LoVo (cell line): Measurements from ENCODE around the gene ADAM23.

Source experiments
- DNase-seq: peaks from one replicate; pipeline ENCODE4 v3.0.0-alpha.2; 2016; ENCODE audit warnings: low spot score

ADAM23 gene

DNA sequence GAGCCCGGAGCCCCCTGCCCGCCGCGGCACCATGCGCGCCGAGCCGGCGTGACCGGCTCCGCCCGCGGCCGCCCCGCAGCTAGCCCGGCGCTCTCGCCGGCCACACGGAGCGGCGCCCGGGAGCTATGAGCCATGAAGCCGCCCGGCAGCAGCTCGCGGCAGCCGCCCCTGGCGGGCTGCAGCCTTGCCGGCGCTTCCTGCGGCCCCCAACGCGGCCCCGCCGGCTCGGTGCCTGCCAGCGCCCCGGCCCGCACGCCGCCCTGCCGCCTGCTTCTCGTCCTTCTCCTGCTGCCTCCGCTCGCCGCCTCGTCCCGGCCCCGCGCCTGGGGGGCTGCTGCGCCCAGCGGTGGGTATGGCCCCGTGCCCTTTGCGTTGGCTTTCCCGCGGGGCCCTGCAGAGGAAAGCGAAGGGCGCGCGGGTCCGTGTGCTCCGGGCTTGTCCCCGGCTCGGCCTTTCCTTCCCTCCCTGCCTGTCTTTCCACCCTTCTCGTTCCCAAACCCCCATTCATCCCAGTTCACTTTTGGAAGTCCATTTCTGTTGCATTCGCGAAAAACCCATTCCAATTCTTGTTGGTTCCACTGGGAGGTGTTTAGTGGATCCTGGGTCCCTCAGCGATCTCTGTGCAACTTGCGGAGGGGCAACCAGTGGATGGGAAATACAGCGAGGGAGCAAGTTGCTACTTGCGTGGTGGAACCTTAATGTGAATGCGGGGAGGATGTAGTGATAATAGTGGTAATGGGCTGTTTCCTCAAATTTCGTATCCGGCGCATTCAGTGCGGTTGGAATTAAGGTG is 599 bp downstream of the ADAM23 start:
- no peak for DNase-seq

DNA sequence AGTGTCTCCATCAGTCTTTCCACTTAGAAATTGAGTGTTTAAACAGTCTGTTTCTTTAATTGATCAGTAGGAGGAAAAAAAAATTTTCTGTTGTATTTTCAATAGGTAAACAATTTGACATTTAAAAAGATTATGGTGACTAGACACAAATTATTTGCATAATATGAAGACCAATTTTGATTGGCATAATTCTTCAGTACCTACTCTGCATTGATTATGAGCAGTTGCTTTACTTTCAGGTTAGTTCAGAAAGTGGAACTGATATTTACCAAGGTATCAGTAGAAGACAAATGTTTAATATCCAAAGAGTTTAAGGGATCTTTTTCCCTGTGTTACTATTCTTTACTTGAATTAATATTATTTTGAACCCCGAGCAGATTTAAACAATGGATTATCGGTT is 2.6 kb downstream of the ADAM23 start:
- DNase-seq, result no peak

DNA sequence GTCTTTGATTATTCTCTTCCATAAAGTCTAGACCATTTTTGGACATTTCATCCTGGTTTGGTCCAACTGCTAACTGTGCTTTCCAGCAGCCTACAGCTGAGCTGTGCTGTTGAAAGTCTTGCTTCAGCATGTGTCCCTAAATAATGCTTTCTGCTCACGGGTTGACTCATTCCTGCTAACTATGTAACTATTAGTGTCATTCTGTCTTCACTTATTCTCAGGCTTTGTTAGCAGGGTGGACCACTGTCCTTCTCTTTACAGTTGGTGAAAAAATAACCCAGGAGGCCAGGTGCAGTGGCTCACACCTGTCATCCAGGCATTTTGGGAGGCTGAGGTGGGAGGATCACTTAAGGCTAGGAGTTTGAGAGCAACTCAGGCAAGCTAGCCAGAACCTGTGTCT is 8.9 kb downstream of the ADAM23 start:
- DNase-seq, result no peak

DNA sequence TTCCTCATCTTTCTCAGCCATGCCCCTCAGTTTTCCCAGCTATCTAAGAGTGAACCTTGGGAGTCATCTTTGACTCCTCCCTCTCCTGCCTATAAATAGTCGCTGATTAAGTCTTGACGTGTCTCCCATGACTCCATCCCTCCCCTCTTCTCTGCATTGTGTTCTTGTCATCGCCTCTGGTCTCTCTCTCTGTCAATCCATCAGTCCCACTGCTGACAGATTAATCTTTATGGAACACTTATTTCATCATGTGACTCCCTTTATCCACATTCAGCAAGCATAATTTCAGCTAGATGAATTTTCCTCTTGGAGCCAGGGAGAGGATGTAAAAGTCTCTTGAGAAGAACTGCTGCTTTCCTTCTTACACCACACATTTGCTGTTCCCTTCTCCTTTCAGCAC is 9.4 kb downstream of the ADAM23 start:
- DNase-seq, result no peak

DNA sequence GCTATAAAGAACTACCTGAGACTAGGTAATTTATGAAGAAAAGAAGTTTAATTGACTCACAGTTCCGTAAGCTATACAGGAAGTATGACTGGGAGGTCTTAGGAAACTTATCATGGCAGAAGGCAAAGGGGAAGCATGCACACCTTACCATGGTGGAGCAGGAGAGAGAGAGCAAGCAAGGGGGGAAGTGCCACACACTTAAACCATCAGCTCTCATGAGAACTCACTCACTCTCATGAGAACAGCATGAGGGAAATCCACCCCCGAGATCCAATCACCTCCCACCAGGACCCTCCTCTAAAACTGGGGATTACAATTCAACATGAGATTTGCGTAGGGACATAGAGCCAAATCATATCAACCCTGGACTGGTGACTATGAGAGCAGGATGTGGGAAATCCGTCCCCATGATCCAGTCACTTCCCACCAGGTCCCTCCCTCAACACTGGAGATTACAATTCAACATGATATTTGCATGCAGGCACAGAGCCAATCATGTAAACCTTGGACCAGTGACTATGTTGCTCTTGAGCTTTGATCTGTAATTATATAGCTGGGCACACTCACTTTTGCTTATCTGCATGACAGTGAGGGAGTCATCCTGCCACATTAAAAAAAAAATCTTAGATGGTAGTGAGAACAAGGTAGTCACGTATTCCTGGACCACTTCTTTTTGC is 12.9 kb downstream of the ADAM23 start:
- no peak for DNase-seq

DNA sequence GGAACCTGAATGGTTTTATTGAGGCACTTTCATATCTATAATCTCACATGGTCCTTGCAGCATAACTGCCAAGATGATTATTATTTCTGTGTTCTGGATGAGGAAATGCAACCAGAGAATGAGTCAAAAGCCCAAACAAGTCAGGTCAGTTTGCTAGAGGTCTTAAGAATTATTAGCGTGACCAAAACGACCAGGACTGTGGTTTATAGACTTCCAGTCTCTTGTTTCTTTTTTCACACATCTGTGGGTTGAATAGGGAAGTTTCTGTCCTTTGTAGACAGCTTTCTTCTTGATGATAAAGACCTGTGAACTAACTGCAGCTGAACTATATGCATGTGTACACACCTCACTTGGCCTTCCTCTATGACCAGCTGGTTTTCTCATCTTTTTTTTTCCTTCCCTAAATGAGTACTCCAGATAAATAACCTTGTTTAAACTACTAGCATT is 13.9 kb downstream of the ADAM23 start:
- DNase-seq, result no peak

DNA sequence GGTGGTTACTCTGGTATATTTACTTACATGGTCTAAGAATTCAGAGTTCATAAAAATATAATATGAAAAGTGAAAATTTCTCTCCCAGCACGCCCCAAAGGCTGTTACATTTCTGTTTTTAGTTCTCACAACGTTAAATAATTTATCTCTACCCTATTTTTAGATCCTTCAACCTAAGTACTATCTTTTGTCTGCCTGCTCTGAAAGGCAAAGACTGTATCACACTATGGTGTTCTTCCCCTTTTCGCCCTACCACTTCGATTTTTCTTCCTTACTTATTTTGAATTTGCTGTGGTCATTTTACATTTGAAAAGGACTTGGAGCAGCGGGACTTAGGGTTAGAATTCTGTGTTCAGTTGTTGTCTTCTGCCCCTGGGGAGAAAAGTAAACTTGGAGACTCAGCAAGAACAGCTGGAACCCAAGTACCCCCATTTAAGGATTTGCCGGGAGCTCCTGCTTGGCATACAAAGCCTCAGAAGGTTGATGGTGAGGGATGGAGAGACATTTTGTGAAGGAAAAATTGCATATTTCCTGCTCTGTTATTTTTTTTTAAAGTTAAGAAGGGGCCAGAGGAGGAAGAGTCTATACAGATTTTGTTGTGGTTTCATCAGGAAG is 19.0 kb downstream of the ADAM23 start:
- no peak for DNase-seq

DNA sequence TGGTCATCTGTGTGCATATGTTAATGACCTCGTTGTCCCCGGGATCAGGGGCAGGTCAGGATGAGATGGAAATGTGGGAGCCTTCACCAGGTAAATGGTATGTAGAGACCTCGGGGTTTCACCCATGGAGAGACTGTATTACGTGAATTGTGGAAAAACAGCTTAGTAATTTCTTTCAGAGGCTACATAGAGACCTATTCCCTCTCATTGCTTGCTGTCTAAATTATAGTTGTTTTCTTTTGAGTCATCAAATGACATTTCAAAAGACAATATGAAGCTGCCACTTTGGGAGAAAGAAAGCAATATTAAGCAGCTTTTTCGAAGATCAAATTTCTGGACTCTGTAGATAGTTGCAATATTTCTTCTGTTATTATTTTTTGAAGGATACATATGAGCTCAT is 20.4 kb downstream of the ADAM23 start:
- no peak for DNase-seq

DNA sequence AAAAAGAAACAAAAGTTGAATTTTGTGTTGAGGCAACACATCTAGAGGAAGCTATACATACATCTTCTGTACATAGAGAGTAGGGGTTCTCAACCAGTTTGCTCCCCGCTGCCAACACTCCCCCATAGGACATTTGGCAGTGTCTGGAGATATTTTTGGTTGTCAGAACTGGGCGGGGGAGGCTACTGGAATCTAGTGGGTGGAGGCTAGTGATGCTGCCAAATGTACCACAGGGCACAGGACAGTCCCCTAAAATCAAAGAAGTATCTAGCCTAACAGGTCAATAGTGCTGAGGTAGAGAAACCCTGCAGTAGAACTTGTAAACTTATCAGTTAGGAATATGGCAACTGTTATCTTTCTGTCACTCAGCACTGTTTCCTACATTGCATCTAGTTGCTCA is 21.3 kb downstream of the ADAM23 start:
- DNase-seq, result no peak

DNA sequence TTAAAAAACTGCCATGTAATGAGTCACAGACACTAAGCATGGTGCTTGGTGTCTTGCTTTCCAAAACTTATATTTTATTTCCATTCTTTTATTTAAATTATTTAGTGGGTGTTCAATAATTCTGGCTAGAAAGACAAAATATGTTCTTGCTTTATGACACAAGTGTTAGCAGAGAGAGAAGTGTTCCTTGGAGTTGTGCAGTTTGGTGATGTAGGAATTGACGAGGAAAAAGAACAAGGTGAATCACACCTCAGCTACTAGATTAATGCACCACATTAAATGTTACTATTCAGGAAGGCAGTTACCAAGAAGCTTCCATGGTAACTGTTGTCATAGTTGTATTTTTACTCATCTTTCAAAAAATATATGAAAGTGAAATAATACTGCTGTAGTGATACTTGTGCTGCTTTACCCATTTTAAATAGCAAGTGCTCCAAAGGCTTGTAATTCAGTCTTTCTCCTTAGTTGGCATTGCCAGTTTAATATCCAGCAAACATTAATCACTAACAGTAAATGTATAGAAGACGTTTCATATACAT is 28.3 kb downstream of the ADAM23 start:
- DNase-seq, result no peak

DNA sequence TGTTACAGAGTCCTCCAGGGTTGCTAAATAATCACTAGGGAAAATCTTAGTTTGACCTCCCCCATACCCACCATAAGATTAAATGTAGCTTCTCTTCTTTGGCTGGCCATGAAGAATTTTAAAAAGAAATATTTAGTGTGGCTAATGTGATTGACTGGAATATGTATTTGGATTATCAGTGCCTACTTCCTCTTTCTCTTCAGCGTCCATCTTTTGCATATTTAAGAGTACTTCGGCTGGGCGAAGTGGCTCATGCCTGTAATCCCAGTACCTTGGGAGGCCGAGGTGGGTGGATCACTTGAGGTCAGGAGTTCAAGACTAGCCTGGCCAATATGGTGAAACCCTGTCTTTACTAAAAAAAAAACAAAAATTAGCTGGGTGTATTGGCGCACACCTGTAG is 28.8 kb downstream of the ADAM23 start:
- no peak for DNase-seq

DNA sequence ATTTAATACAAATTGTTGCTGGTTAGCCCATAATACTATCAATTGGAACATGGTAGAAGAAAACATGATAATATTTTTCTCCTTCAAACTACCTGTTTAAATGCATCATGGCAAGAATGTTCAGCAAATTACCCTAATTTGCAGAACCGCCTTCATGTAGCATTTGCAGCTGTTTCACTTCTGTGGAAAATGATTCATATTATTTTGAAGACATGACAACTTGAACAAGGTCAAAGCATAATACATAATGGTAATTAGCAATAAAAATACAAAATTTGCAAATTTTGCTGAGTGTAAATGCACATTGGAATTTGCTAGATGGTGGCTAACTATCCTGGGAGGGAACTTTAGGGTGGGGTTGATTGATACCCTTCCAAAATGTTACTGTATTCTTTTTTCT is 30.8 kb downstream of the ADAM23 start:
- no peak for DNase-seq

DNA sequence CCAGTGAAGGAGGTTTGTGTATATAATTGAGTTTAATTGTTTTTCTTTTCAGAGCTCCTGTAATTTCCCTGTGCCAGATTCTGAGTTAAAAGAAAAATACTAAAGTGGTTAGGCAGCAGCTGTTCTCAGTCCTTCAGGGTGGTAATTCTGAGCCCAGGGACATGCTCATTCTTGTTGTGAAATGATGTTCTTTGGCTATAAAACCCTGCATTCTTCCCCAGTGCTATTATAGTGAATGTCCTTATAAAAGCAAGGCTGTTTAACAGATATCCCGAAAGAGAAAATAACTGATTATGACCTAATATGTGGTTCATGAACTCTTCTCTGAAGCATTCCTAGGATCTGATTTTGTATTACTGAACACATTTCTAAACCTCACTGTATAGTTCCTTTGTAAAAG is 34.0 kb downstream of the ADAM23 start:
- DNase-seq, result no peak

DNA sequence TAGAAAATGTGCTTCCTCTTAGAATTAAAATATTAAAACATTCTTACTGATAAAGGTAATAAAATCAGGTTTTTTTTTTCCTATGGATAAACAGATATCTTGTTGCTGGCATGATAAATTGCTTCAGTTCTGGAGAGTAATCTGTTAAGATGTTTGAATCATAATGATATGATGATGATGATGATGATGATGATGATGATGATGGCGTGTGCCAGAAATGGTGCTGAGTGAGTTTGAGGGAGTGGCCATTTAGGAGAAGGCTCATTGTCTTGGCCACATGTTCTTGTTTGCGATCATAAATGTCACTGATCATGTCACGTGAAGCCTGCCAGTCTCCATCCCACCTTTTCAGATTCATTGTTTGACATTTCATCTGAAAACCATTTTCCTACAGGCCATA is 35.0 kb downstream of the ADAM23 start:
- DNase-seq, result no peak

DNA sequence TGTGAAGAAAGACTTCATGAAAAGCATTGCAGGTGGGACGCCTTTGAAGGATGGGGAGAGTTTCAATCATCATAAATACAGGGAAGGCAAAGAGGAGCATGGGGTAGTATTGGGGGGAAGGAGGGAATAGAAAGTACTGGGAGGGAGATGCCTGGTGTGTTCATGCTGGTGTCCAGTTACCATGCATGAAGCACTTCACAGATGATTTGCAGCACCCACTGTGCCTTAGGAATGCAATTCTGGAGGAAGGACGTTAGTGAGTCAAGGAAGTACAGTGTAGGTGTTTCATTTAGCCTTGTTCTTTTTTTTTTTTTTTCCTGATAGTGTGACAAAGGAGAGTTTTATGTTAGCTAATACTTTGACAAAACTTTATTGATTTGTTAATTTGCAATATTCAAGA is 36.8 kb downstream of the ADAM23 start:
- DNase-seq, result no peak

DNA sequence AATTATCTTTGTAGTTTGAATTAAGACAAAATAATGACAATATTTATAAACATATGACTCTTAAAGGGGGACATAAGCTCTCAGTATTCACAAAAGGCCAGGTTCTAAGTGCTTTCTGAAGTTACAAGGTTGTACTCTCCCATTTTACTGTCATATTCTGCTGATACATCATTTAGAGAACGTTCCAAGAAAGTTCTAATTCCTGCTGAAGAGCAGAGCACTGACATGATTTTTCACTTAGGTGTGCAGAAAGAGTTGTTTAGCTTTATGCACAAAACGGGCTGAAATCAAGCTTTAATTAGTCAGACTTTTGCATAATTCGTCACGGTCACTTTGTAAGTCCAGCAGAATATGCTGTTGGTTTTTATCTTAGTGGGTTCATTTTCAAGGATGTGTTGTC is 37.3 kb downstream of the ADAM23 start:
- no peak for DNase-seq

DNA sequence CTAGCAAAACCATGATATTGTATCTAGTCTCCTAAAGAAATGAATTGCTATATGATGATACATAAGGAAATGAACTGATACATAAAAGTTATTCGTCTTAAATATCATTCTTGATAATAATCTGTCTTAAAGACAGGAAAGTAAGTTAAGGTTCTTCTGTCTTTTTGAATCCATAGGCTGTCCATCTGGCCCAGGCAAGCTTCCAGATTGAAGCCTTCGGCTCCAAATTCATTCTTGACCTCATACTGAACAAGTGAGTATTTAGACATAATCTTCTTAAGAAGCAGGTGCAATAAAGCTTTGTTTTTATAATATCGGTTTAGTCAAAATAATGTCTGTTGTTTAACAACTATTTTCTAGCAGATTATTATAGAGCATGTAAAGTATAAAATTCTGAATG is 37.7 kb downstream of the ADAM23 start:
- DNase-seq, result no peak

DNA sequence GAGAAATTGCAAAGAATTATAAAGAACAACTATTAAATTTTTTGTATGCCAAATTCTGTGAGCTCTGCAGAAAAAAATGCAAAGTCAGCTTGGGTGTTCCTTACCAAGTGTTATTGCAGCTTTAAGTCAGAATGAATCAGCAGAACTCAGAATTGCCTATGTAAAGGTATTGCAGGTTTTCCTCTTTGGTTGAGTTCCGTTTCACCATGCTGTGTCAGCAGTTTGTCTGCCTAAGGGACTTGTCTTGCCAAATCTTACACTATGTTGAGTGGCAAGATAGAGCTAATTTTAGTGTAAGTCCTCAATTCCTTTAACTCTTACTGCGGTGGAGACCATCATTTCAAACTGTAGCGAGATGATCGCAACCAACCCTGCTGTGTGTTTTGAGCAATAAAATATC is 38.8 kb downstream of the ADAM23 start:
- no peak for DNase-seq

DNA sequence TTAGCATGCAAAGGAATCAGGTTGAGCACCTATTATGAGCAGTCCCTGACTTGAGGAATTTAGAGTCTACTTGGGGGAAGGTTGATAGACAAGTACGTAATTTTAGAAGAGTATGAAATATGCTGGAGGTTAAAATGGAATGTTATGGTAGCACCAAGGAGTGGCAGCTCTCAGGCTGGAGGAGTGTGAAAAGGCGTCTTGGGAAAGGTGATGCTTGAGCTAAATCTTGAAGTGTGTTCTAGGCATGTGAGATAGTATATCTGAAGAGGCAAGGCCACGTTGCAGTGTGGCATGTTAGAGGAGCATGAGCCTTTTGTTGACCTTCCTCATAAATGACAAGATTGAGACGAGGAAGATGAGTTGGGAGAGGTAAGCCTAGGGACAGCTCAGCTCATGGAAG is 39.3 kb downstream of the ADAM23 start:
- DNase-seq, result no peak

DNA sequence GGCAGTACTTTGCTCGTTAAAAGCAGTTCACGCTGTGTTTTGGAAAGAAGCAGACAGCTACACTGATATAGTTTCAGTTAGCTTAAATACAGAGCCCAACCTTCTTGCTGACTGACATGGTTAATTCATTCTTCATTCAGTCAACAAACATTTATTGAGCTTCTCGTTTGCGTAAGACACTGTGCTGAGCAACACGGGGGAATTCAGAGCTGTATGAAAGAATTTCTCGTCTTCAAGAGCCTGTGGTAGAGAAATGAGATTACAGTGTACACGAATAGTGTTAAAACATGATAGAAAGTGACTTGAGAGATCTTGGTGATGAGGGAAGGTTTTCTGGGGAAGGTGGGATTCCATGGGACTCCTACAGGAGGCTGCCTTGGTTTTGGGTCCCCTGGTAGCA is 44.7 kb downstream of the ADAM23 start:
- DNase-seq, result no peak

DNA sequence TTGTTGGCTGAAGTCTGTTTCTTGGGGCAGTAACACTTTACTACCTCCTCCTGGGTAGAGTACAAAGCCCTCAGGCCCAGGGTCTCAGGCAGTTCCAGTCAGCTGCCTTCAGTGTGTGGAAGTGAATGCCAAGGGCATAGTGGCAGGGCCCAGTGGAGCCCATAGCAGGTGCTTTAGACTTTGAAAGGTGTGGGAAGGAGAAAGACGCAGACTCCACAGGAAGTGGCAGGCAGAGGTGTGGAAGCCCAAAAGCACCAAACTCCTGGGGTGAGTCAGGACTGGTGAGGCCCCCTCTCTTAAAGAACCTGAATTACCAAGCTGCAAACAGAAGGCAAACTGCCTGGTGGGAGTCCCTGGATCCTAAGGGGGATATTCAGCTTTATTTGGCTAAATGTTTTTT is 45.3 kb downstream of the ADAM23 start:
- no peak for DNase-seq

DNA sequence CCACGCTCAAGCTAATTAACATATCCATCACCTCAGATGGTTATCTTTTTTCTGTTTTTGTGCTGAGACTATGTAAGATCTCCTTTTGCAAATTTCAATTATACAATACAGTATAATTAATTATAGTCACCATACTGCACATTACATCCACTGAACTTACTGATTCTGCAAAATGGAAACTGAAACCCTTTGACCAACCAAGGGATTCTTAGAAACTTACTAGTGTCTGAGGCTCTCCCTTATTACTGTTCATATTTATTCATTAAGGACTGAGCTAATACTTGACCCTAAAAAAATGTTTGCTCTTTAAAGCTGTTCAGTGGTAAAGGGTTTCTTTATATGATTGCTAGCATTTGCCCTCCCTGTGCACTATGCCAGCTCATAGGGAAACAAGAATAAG is 50.7 kb downstream of the ADAM23 start:
- DNase-seq, result no peak

DNA sequence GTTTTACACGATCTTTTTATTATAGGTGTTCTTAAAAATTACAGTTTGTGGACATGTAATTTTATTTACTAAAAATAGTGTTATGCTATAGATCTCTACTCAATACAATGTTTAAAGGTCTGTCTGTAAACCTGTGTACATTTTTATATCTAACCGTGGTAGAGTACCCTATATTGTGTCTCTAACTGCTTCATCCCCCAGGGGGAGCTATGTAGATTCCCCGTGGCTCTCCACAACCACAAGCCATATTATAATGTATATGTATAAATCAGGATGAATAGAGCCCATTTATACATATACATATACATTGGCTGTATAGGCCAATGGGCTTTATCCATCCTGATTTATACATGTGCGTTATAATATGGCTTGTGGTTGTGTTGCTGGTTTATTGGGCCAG is 59.4 kb downstream of the ADAM23 start:
- DNase-seq, result no peak
